SK-MEL-5 (cell line): ENCODE data around the gene NPEPPS. TPM values are rescaled to one million over a fixed set of nuclear protein-coding genes. Genes with fewer than 3 reads are reported as not detected.
"Not testable (repeated sequence)": the region's sequence is repeated elsewhere in the genome, so short reads cannot be mapped to it uniquely, and the experiment has no call there.

Source experiments
- DNase-seq: peaks from one replicate; pipeline ENCODE4 v3.0.0-alpha.2; 2016; ENCODE audit warnings: low read depth, low spot score
- in situ Hi-C: cut with HindIII; loops from 2 replicates; pipeline ENCODE4 v1.10.0; 2016; ENCODE audit warnings: low sequenced_read_pairs, high pct_unique_total_duplicates, low pct_unique_long_range_greater_than_20kb
- total RNA-seq: library from RNA; depleted of rRNA; stranded (reverse); fragments of >200 nt; shearing (Covaris generic); gene quantifications from 2 replicates; pipeline ENCODE4 v1.2.3, GENCODE V29; 2014

The NPEPPS gene
- total RNA-seq, 1 experiment from 2014 or later, result 42.0 TPM

GRCh38 chr17:47554733-47555132 is 23.8 kb downstream of the NPEPPS start:
- DNase-seq, in situ Hi-C loops: not testable (repeated sequence)

GRCh38 chr17:47556108-47556507 is 25.2 kb downstream of the NPEPPS start:
- DNase-seq, in situ Hi-C loops: not testable (repeated sequence)

- in situ Hi-C loops, DNase-seq: not testable (repeated sequence)
Observed at GRCh38 chr17:47560517-47561043, 29.7 kb downstream of the NPEPPS start.

- DNase-seq, in situ Hi-C loops: not testable (repeated sequence)
Observed at GRCh38 chr17:47561698-47562405, 30.9 kb downstream of the NPEPPS start.

GRCh38 chr17:47562406-47562705 is 31.4 kb downstream of the NPEPPS start:
- in situ Hi-C loops, result not testable (repeated sequence)

GRCh38 chr17:47567261-47567660 is 36.4 kb downstream of the NPEPPS start:
- in situ Hi-C loops, DNase-seq: not testable (repeated sequence)

More at GRCh38 chr17:47562406-47562705, 31.4 kb downstream of the NPEPPS start:
- not testable (repeated sequence) for DNase-seq

GRCh38 chr17:47572561-47572960 is 41.7 kb downstream of the NPEPPS start:
- in situ Hi-C loops, DNase-seq: not testable (repeated sequence)

- DNase-seq, in situ Hi-C loops: not testable (repeated sequence)
Observed at GRCh38 chr17:47582416-47582815, 51.5 kb downstream of the NPEPPS start.

- in situ Hi-C loops, DNase-seq: not testable (repeated sequence)
Observed at GRCh38 chr17:47586378-47587055, 55.6 kb downstream of the NPEPPS start.

- in situ Hi-C loops, DNase-seq: not testable (repeated sequence)
Observed at GRCh38 chr17:47593522-47593921, 62.6 kb downstream of the NPEPPS start.

- DNase-seq, result no peak
- in situ Hi-C loops, result no loop called here
Observed at GRCh38 chr17:47603830-47604597, 73.1 kb downstream of the NPEPPS start.

GRCh38 chr17:47604598-47604927 is 73.7 kb downstream of the NPEPPS start:
- in situ Hi-C loops, result no loop called here
- peak; percentile 67 for DNase-seq

- no peak for DNase-seq
- in situ Hi-C loops, result no loop called here
Observed at GRCh38 chr17:47605011-47605410, 74.1 kb downstream of the NPEPPS start.

GRCh38 chr17:47607481-47607880 is 76.6 kb downstream of the NPEPPS start:
- in situ Hi-C loops, result no loop called here
- no peak for DNase-seq

GRCh38 chr17:47611372-47612350 is 80.8 kb downstream of the NPEPPS start:
- in situ Hi-C loops, result no loop called here
- no peak for DNase-seq

GRCh38 chr17:47615766-47616424 is 85.0 kb downstream of the NPEPPS start:
- in situ Hi-C loops, result no loop called here
- DNase-seq, result peak; percentile 71

GRCh38 chr17:47618410-47618809 is 87.5 kb downstream of the NPEPPS start:
- DNase-seq, result peak; percentile 51
- in situ Hi-C loops, result no loop called here
